ENCODE measurements around the gene RXFP1. TPM values are rescaled to one million over a fixed set of nuclear protein-coding genes. Genes with fewer than 3 reads are reported as not detected.

Gene RXFP1
- total and polyA plus RNA-seq, 8 donors: 0.15 to 1.3 TPM; not detected in 6

DNA sequence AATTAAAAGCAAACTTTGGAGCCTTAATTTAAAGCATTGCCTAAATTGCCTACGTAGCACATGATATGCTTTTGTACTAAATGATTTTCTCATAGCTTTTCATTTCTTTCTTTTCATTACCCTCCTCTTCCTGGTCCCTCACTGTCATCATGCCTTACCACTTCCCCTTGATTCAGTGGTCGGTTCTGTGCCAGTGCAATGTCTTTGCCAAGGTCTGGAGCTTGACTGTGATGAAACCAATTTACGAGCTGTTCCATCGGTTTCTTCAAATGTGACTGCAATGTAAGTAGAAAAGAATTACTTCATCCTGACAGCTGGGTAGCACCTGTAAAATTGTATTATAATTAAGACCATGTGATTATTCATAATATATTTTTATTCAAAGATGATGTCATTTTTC lies 77.5 kb downstream of the RXFP1 start:
- intact Hi-C loops (cut with DNase I; ENCODE audit: low total_unique reads): no loop called here

GRCh38 chr4:158599765-158600498 lies 78.2 kb downstream of the RXFP1 start:
- TF ChIP-seq EP300 (IDR thresholded peaks at IDR 0.05) (no peak), POLR2A (IDR thresholded peaks at IDR 0.05) (no peak), POLR2AphosphoS5 (IDR thresholded peaks at IDR 0.05) (no peak), CTCF (IDR thresholded peaks at IDR 0.05) (no peak)
- H3K36me3 ChIP-seq: no peaks in the 10 kb centered on the region
- H3K27ac ChIP-seq: no peak overlapping the region
- no peaks in the 10 kb centered on the region for H3K9me3 ChIP-seq
- no peak overlapping the region for H3K4me3 ChIP-seq
- intact Hi-C loops (cut with DNase I; ENCODE audit: low total_unique reads): no loop called here
- no peaks in the 10 kb centered on the region for H3K27me3 ChIP-seq
- H3K4me1 ChIP-seq: no peaks in the 10 kb centered on the region
- no peak for DNase-seq
- 75 to 90% (median 84%) methylated on average over 3 of the region's 3 CpGs for WGBS, 5 donors

More for the DNA sequence above, 77.5 kb downstream of the RXFP1 start:
- no peaks in the 10 kb centered on the region for H3K4me1 ChIP-seq
- 70 to 82% (median 76%) methylated on average over 4 of the region's 4 CpGs for WGBS, 5 donors
- no peak for DNase-seq
- no peaks in the 10 kb centered on the region for H3K9me3 ChIP-seq
- no peak overlapping the region for H3K27ac ChIP-seq
- no peaks in the 10 kb centered on the region for H3K36me3 ChIP-seq
- H3K4me3 ChIP-seq: no peak overlapping the region
- H3K27me3 ChIP-seq: no peaks in the 10 kb centered on the region
- TF ChIP-seq EP300 (IDR thresholded peaks at IDR 0.05): no peak
- no peak for TF ChIP-seq POLR2AphosphoS5 (IDR thresholded peaks at IDR 0.05)
- no peak for TF ChIP-seq CTCF (IDR thresholded peaks at IDR 0.05)
- no peak for TF ChIP-seq POLR2A (IDR thresholded peaks at IDR 0.05)

DNA sequence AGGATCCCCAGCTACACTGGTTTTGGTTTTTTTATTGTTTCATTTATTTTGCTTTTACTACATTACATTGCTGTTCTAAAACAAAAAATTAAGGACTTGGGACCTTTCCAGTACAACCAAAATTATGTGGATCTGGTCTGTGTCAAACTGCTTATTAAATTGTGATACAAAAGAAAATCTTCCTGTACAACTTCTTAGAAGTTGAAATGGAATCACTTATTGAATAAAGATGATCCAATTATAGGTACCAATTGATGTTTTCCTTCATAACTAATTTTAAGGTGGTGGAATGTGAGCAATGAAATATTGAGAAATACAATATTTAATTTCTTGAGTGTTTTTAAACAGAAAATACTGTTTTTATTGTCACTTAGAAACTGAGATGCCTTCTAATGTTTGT lies 82.7 kb downstream of the RXFP1 start:
- Histone ChIP-seq H3K27ac (no peak overlapping the region), H3K9me3 (no peaks in the 10 kb centered on the region), H3K36me3 (no peaks in the 10 kb centered on the region), H3K27me3 (no peaks in the 10 kb centered on the region), H3K4me3 (no peak overlapping the region), H3K4me1 (no peaks in the 10 kb centered on the region)
- intact Hi-C loops (cut with DNase I; ENCODE audit: low total_unique reads): no loop called here
- no peak for DNase-seq
- TF ChIP-seq CTCF (IDR thresholded peaks at IDR 0.05): no peak
- TF ChIP-seq POLR2AphosphoS5 (IDR thresholded peaks at IDR 0.05): no peak
- TF ChIP-seq POLR2A (IDR thresholded peaks at IDR 0.05): no peak
- TF ChIP-seq EP300 (IDR thresholded peaks at IDR 0.05): no peak

DNA sequence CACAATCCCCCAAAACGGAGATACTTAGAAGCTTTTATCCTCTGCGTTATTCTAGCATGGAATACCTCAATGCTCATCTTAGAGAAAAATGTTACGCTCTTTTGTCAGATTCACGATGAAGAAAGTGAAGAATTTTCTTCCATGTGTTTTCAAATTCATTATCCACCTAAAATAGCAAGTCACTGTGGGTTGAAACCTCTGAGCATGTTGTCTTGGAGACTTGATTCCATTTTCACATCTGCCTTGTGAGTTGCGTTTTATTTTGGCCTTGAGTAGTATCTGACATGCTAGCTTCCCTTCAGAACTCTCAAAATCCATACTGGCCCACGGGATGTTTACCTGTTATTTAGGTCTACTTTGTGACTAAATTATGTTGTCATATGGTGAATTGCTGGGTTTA lies 83.7 kb downstream of the RXFP1 start:
- no peak for DNase-seq
- Histone ChIP-seq H3K36me3 (no peaks in the 10 kb centered on the region), H3K27ac (no peak overlapping the region), H3K27me3 (no peaks in the 10 kb centered on the region), H3K4me1 (no peaks in the 10 kb centered on the region), H3K9me3 (no peaks in the 10 kb centered on the region), H3K4me3 (no peak overlapping the region)
- TF ChIP-seq POLR2AphosphoS5 (IDR thresholded peaks at IDR 0.05) (no peak), POLR2A (IDR thresholded peaks at IDR 0.05) (no peak), CTCF (IDR thresholded peaks at IDR 0.05) (no peak), EP300 (IDR thresholded peaks at IDR 0.05) (no peak)
- intact Hi-C loops (cut with DNase I; ENCODE audit: low total_unique reads): no loop called here
- WGBS, 5 donors: 64 to 85% (median 78%) methylated on average over 6 of the region's 6 CpGs

All from stomach (tissue), 9 donors.